NCI-H2171 treated with DMSO at 0.1 percent for 48 hours (cell line): Measurements from ENCODE around the gene STYX.

Experiments used
- DNase-seq: peaks from one replicate; lab custom pipeline; 2025; lab: John Stamatoyannopoulos, UW

STYX gene

GRCh38 chr14:52790011-52790755, 60.2 kb downstream of the STYX start:
- DNase-seq, result peak; percentile 47

GRCh38 chr14:52790756-52791222, 60.8 kb downstream of the STYX start:
- no peak for DNase-seq

DNA sequence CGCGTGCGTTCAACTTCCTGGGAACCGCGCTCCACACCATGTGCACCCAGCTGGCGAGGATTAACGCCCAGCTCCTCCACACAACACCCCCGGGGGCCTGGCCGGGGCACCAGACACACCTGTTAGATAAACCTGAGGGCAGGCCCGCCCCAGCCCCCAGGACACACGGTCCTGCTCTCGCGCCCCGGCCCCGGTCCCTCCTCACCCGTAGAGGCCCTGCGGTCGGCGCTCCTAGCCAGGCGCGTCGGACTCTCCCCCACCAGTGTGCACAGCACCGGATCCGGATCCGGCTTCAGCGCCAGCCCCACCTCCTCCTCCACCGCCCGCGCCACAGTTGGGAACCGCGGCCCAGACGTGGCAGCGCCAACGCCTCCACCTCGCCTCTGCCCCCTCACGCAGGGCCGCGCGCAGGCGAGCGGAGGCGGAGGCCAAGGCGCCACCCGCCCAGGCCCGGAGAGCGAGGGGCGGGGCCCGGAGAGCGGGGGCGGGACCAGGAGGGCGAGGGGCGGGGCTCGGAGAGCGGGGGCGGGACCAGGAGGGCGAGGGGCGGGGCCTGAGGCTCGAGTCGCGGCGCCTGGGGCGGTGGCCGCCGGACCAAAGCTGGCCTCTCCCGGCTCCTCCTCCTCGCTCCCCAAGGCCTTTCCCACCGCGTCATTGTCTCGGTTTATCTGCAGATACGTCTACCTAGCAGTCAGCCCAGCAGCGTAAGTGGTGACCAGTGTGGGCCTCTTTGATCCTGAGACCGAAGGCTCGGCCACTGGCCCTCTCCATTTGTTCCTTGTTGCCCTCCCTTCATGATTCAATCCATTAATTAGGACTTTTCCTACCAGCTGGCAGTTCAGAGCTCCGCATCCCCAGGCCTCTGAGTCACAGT, 61.5 kb downstream of the STYX start, which contains the start of gene GNPNAT1:
GNPNAT1 (minus strand) TSS at position 385 of the 874 bp plus-strand sequence. CDS start 6,957 bp downstream, outside the sequence.
- DNase-seq, result peak; percentile 81

GRCh38 chr14:52792097-52792415, 62.1 kb downstream of the STYX start:
- no peak for DNase-seq

DNA sequence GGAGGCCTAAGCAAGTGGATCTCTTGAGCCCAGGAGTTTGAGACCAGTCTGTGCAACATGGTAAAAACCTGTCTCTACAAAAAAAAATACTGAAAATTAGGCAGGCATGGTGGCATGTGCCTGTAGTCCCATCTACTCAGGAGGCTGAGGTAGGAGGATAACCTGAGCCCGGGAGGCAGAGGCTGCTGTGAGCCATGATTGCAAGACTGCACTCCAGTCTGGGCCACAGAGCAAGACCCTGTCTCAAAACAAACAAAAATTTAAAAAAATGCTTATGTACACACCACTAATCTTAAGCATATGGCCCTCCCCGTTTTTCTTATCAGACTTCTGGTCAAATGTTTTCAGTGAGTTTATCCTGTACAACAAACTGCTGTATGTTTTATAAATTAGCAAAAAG, 63.1 kb downstream of the STYX start:
- no peak for DNase-seq

DNA sequence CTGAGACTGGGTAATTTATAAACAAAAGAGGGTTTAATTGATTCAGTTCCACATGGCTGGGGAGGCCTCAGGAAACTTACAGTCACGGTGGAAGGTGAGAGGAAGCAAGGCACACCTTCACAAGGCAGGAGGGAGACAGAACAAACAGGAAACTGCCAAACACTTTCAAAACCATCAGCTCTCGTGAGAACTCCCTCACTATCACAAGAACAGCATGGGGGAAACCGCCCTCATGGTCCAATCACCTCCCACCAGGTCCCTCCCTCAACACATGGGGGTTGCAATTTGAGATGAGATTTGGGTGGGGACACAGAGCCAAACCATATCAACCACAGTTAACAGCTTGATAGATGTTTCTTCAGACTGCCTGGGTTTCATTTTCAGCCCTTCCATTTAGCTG, 67.7 kb downstream of the STYX start:
- no peak for DNase-seq

GRCh38 chr14:52798826-52799225, 68.9 kb downstream of the STYX start:
- no peak for DNase-seq

DNA sequence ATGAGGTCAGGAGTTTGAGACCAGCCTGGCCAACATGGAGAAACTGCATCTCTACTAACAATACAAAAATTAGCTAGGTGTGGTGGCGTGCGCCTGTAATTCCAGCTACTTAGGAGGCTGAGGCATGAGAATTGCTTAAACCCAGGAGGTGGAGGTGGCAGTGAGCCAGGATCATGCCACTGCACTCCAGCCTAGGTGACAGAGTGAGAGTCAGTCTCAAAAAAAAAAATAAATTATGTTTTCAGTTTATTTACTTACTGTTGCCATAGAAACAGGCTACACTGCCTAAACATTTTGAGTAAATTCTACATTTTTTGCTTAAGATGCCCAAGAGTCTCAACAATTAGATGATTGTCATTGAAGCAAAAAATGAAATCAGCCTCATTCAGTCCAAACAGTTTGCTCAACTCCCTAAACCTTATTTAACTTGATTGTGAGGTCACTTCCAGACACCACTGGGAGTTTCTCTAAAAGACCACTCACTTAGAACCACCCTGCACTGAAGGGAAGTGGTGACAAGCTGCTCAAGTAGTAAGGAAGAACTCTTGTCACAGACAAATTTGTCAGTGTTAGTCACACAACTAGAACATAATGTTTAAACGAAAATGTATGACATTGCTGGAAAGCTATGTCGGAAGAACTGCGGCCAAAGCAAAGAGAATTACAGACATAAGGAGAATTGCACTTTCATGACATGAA, 71.2 kb downstream of the STYX start:
- no peak for DNase-seq

DNA sequence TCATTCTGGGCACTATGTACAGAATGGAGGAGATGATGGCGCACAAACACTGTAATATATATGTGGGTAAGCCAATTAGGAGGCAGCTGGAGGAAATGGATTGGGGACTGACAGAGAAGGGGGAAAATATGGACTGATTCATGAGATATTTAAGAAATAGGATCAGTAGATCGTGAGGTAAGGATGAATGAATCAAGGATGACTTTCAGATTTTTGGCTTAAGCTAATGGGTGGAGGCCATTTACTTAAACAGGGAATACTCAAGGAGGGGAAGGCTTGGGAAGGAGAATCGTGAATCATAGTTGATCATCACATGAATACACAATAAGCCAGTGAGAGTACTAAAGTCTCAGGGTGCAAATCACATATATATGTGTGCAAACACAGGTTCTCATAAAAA, 72.6 kb downstream of the STYX start:
- DNase-seq, result no peak

- no peak for DNase-seq
Observed at GRCh38 chr14:52806115-52806514, 76.1 kb downstream of the STYX start.

DNA sequence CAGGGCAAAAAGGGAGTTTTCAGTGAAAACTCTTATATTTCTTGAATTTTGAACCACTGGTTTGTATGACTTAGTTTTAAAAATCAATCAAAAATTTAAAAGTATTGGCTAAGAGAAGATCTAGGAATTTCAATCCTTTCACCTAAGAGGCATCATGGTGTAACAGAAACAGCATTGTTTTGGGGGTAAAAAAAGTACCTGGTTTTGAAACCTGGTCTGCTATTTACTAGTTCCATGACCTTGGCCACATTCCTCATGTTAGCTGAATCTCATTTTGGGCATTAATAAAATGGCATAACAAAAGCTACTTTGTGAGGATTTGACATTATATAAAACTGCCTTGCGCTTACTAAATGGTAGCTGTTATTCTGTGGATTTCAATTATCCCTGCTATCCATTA, 78.1 kb downstream of the STYX start:
- no peak for DNase-seq

GRCh38 chr14:52821805-52822250, 91.9 kb downstream of the STYX start:
- DNase-seq, result no peak

GRCh38 chr14:52824462-52824861, 94.5 kb downstream of the STYX start:
- no peak for DNase-seq
